CD4-positive, alpha-beta T cell (primary cell): ENCODE data around the gene NIM1K. TPM values are rescaled to one million over a fixed set of nuclear protein-coding genes. Genes with fewer than 3 reads are reported as not detected.

Experiments used
- ATAC-seq: fragments of 200-7000 bp; cut with Tn5 transposase; one replicate; pipeline ENCODE4 v1.10.0; 2022; ENCODE audit warnings: mild to moderate bottlenecking; ENCODE audit not compliant: poor library complexity
- CTCF ChIA-PET: fragments of 350-600 bp; sonication (Branson Sonifier 250); formaldehyde crosslinking; loops from one replicate; lab custom pipeline; 2021; ENCODE audit warnings: antibody characterized with exemption, inconsistent platforms; lab: Charles Lee
- POLR2A ChIA-PET: fragments of 350-600 bp; sonication (Branson Sonifier 250); formaldehyde crosslinking; loops from one replicate; lab custom pipeline; 2021; ENCODE audit warnings: antibody characterized with exemption, inconsistent platforms; lab: Charles Lee
- DNase-seq, 14 experiments: peaks; one replicate each; pipeline ENCODE4 v3.0.0-alpha.2; 2013 to 2020; ENCODE audit warnings: mixed read lengths in 2 of 14
- H3K27ac ChIP-seq, 2 donors: one replicate each; pipeline versions ENCODE4 v1.5.1 to v1.7.0; 2013; ENCODE audit warnings: low read length in 2 of 2, low read depth in 1 of 2, mild to moderate bottlenecking in 1 of 2
- H3K27me3 ChIP-seq, 2 experiments: 1 replicate in 1 of 2; 2 replicates in 1 of 2; pipeline versions ENCODE4 v1.6.1 to v1.7.0; 2013; ENCODE audit warnings: low read length in 2 of 2, control low read depth in 1 of 2, mild to moderate bottlenecking in 1 of 2, moderate library complexity in 1 of 2; ENCODE audit not compliant: insufficient read depth in 2 of 2, control insufficient read depth in 1 of 2
- H3K36me3 ChIP-seq: one replicate; pipeline ENCODE4 v1.6.1; 2013; ENCODE audit warnings: low read length, control low read depth; ENCODE audit not compliant: insufficient read depth
- H3K4me1 ChIP-seq: one replicate; pipeline ENCODE4 v1.6.1; 2013; ENCODE audit warnings: low read length, control low read depth; ENCODE audit not compliant: insufficient read depth
- H3K4me3 ChIP-seq: one replicate; pipeline ENCODE4 v1.5.1; 2013; ENCODE audit warnings: mild to moderate bottlenecking, low read length, moderate library complexity
- H3K9me3 ChIP-seq, 2 experiments: 1 replicate in 1 of 2; 2 replicates in 1 of 2; pipeline versions ENCODE4 v1.6.1 to v1.7.0; 2013; ENCODE audit warnings: low read length in 2 of 2, mild to moderate bottlenecking in 2 of 2, control low read depth in 1 of 2, moderate library complexity in 1 of 2; ENCODE audit not compliant: control insufficient read depth in 1 of 2, insufficient read depth in 1 of 2
- H3K27ac Mint-ChIP-seq: one replicate; pipeline ENCODE4 v1.8.0; 2020; ENCODE audit warnings: mixed read lengths
- H3K27me3 Mint-ChIP-seq: one replicate; pipeline ENCODE4 v1.8.0; 2021; ENCODE audit warnings: mixed read lengths
- H3K36me3 Mint-ChIP-seq: one replicate; pipeline ENCODE4 v1.8.0; 2021; ENCODE audit warnings: low read depth, mixed read lengths
- H3K4me1 Mint-ChIP-seq: one replicate; pipeline ENCODE4 v1.8.0; 2021; ENCODE audit warnings: low read depth, mixed read lengths
- H3K4me3 Mint-ChIP-seq: one replicate; pipeline ENCODE4 v1.8.0; 2020; ENCODE audit warnings: mild to moderate bottlenecking, mixed read lengths
- H3K9me3 Mint-ChIP-seq: one replicate; pipeline ENCODE4 v1.8.0; 2020; ENCODE audit warnings: mixed read lengths
- CTCF ChIP-seq: fragments of 200-600 bp; IDR thresholded peaks from one replicate; pipeline ENCODE4 v1.8.0; 2022; ENCODE audit warnings: antibody characterized with exemption, mild to moderate bottlenecking
- intact Hi-C, 2 experiments: fragments of 100-400 bp; cut with DNase I in 1 of 2; cut with micrococcal nuclease in 1 of 2; formaldehyde crosslinking; loops; one replicate each; pipeline versions ENCODE4 v1.15.1 to v1.9.0; 2023 to 2025; cut with DNase I, micrococcal nuclease
- total RNA-seq, 174 experiments: library from RNA in 2 of 174; stranded (reverse) in 2 of 174; gene quantifications; one replicate each; pipeline ENCODE4 v1.2.3 and lab custom pipeline; 2021 to 2026

The NIM1K gene
- total RNA-seq, 2 experiments from 2014 or later: 0.08 to 0.44 TPM

GRCh38 chr5:43298443-43298842 lies 106.4 kb downstream of the NIM1K start:
- Histone ChIP-seq H3K4me3 (no peak overlapping the region), H3K4me1 (no peaks in the 10 kb centered on the region), H3K27ac (no peak overlapping the region), H3K9me3 (no peaks in the 10 kb centered on the region), H3K36me3 (peaks cover 57% of the 10 kb centered on the region), H3K27me3 (no peaks in the 10 kb centered on the region)
- Mint-ChIP-seq H3K27me3 (no peaks in the 10 kb centered on the region), H3K4me3 (no peak overlapping the region), H3K27ac (no peak overlapping the region), H3K9me3 (no peaks in the 10 kb centered on the region), H3K4me1 (peaks cover 26% of the 10 kb centered on the region), H3K36me3 (peaks cover 80% of the 10 kb centered on the region)
- ChIA-PET CTCF (no interaction called here), POLR2A (no interaction called here)
- DNase-seq (no peak), ATAC-seq (no peak)
- TF ChIP-seq CTCF: no peak
- intact Hi-C loops: no loop called here

GRCh38 chr5:43300112-43300511 lies 108.1 kb downstream of the NIM1K start:
- TF ChIP-seq CTCF: no peak
- Histone ChIP-seq H3K9me3 (no peaks in the 10 kb centered on the region), H3K4me3 (no peak overlapping the region), H3K27me3 (no peaks in the 10 kb centered on the region), H3K4me1 (peaks cover 4% of the 10 kb centered on the region), H3K27ac (no peak overlapping the region), H3K36me3 (peaks cover 43% of the 10 kb centered on the region)
- Mint-ChIP-seq H3K36me3 (peaks cover 63% of the 10 kb centered on the region), H3K4me1 (peaks cover 38% of the 10 kb centered on the region), H3K4me3 (no peak overlapping the region), H3K27me3 (no peaks in the 10 kb centered on the region), H3K27ac (no peak overlapping the region), H3K9me3 (no peaks in the 10 kb centered on the region)
- ChIA-PET POLR2A (no interaction called here), CTCF (interaction anchor here (1.2 kb wide), 1 partner anchor 11 kb away, joined by 4 read pairs; no protein-coding TSS in a partner anchor)
- intact Hi-C loops: no loop called here
- no peak for ATAC-seq
- no peak for DNase-seq

GRCh38 chr5:43301653-43302091 lies 109.6 kb downstream of the NIM1K start:
- DNase-seq: no peak
- ChIA-PET POLR2A (interaction anchor here (0.6 kb wide), 1 partner anchor 359 kb away, joined by 8 read pairs; no protein-coding TSS in a partner anchor), CTCF (no interaction called here)
- Mint-ChIP-seq H3K36me3 (peaks cover 54% of the 10 kb centered on the region), H3K27me3 (no peaks in the 10 kb centered on the region), H3K9me3 (no peaks in the 10 kb centered on the region), H3K4me3 (no peak overlapping the region), H3K4me1 (peaks cover 47% of the 10 kb centered on the region), H3K27ac (no peak overlapping the region)
- H3K27me3 ChIP-seq: no peaks in the 10 kb centered on the region
- no peaks in the 10 kb centered on the region for H3K9me3 ChIP-seq
- ATAC-seq: no peak
- peaks cover 28% of the 10 kb centered on the region for H3K36me3 ChIP-seq
- H3K27ac ChIP-seq: no peak overlapping the region
- peaks cover 7% of the 10 kb centered on the region for H3K4me1 ChIP-seq
- no peak overlapping the region for H3K4me3 ChIP-seq
- intact Hi-C loops: no loop called here
- no peak for TF ChIP-seq CTCF
